H1 (cell line): ENCODE data around the gene MPLKIP. TPM values are rescaled to one million over a fixed set of nuclear protein-coding genes. Genes with fewer than 3 reads are reported as not detected.

Source experiments
- CTCF ChIA-PET: fragments of 300-600 bp; sonication (Branson Sonifier 250); formaldehyde crosslinking; loops from one replicate; lab custom pipeline; 2021; ENCODE audit not compliant: partially characterized antibody; lab: Charles Lee
- POLR2A ChIA-PET: fragments of 300-600 bp; sonication (Branson Sonifier 250); formaldehyde crosslinking; loops from one replicate; lab custom pipeline; 2021; ENCODE audit warnings: inconsistent platforms; ENCODE audit not compliant: partially characterized antibody; lab: Charles Lee
- DNase-seq, 2 experiments: peaks; one replicate each; pipeline versions ENCODE4 v3.0.0 to v3.0.0-alpha.2; 2010 to 2022; ENCODE audit warnings: low spot score in 2 of 2, low read depth in 1 of 2, mixed read lengths in 1 of 2
- FAIRE-seq: peaks from 2 replicates; lab custom pipeline; 2011; peaks lifted over from hg19 to GRCh38; lab: Jason Lieb, UNC
- H2AFZ ChIP-seq: 2 replicates; pipeline ENCODE4 v1.8.1; 2012; ENCODE audit warnings: low read length, inconsistent platforms
- H2AK5ac ChIP-seq: 2 replicates; pipeline ENCODE4 v1.6.1; 2013; ENCODE audit warnings: low read depth, low read length
- H2BK120ac ChIP-seq: replicated peaks from 2 replicates; pipeline ENCODE3; 2013; ENCODE audit warnings: low read depth, low read length, inconsistent platforms
- H2BK12ac ChIP-seq: 2 replicates; pipeline ENCODE4 v1.6.1; 2013; ENCODE audit warnings: low read depth, low read length
- H2BK15ac ChIP-seq: 2 replicates; pipeline ENCODE4 v1.6.1; 2013; ENCODE audit warnings: low read length
- H2BK20ac ChIP-seq: 2 replicates; pipeline ENCODE4 v1.6.1; 2013; ENCODE audit warnings: low read length
- H2BK5ac ChIP-seq: 2 replicates; pipeline ENCODE4 v1.6.1; 2013; ENCODE audit warnings: low read depth, low read length
- H3K14ac ChIP-seq: 2 replicates; pipeline ENCODE4 v1.6.1; 2013; ENCODE audit warnings: inconsistent platforms; ENCODE audit not compliant: insufficient read length
- H3K18ac ChIP-seq: 2 replicates; pipeline ENCODE4 v1.6.1; 2013; ENCODE audit warnings: low read length; ENCODE audit errors: extremely low read depth
- H3K23ac ChIP-seq: 2 replicates; pipeline ENCODE4 v1.6.1; 2013; ENCODE audit warnings: inconsistent platforms; ENCODE audit not compliant: insufficient read length
- H3K23me2 ChIP-seq: 2 replicates; pipeline ENCODE4 v1.6.1; 2013; ENCODE audit warnings: low read depth, low read length
- H3K27ac ChIP-seq: 2 replicates; pipeline ENCODE4 v1.6.1; 2011; ENCODE audit warnings: low read depth, low read length, inconsistent platforms
- H3K27me3 ChIP-seq, 4 experiments: replicated peaks in 1 of 4; 1 replicate in 1 of 4; 2 replicates in 3 of 4; pipeline versions ENCODE4 v1.6.1 to v1.8.1; 2011 to 2013; ENCODE audit warnings: low read length in 3 of 4, mild to moderate bottlenecking in 3 of 4, inconsistent platforms in 2 of 4, mixed read lengths in 2 of 4, moderate library complexity in 1 of 4; ENCODE audit not compliant: control insufficient read depth in 3 of 4, insufficient read depth in 3 of 4; ENCODE audit errors: extremely low read depth in 1 of 4
- H3K36me3 ChIP-seq, 4 experiments: 2 replicates each; pipeline versions ENCODE4 v1.6.1 to v1.8.1; 2011 to 2013; ENCODE audit warnings: mild to moderate bottlenecking in 4 of 4, low read length in 3 of 4, moderate library complexity in 2 of 4, control low read depth in 1 of 4, inconsistent platforms in 1 of 4; ENCODE audit not compliant: insufficient read depth in 4 of 4, control insufficient read depth in 2 of 4
- H3K4ac ChIP-seq: replicated peaks from 2 replicates; pipeline ENCODE3; 2013; ENCODE audit warnings: low read length, low read depth, mixed read lengths, inconsistent platforms; ENCODE audit not compliant: insufficient read length
- H3K4me1 ChIP-seq, 4 experiments: replicated peaks in 1 of 4; 1 replicate in 1 of 4; 2 replicates in 3 of 4; pipeline versions ENCODE4 v1.6.1 to v1.8.1; 2011 to 2013; ENCODE audit warnings: low read length in 3 of 4, inconsistent platforms in 2 of 4, mixed read lengths in 1 of 4; ENCODE audit not compliant: insufficient read depth in 4 of 4, control insufficient read depth in 3 of 4
- H3K4me2 ChIP-seq, 2 experiments: 2 replicates each; pipeline versions ENCODE4 v1.6.1 to v1.8.1; 2011 to 2013; ENCODE audit warnings: low read depth in 2 of 2, low read length in 2 of 2, control low read depth in 1 of 2, inconsistent platforms in 1 of 2, mild to moderate bottlenecking in 1 of 2; ENCODE audit not compliant: insufficient read depth in 1 of 2
- H3K4me3 ChIP-seq, 4 experiments: fragments of 200-600, 300-600 bp in 1 of 4; sonication (generic), shearing (Covaris generic), sonication (Bioruptor Twin) in 1 of 4; 2 replicates each; pipeline versions ENCODE4 v1.5.1 to v1.8.1; 2011 to 2016; ENCODE audit warnings: low read length in 4 of 4, low read depth in 3 of 4, control low read depth in 2 of 4, inconsistent platforms in 2 of 4, mild to moderate bottlenecking in 2 of 4, mixed read lengths in 1 of 4, moderate library complexity in 1 of 4; ENCODE audit not compliant: insufficient read depth in 2 of 4; ENCODE audit errors: extremely low read depth in 1 of 4
- H3K56ac ChIP-seq: replicated peaks from 2 replicates; pipeline ENCODE3; 2013; ENCODE audit warnings: low read depth, mild to moderate bottlenecking, mixed read lengths, low read length, inconsistent platforms; ENCODE audit not compliant: insufficient read length
- H3K79me1 ChIP-seq: 2 replicates; pipeline ENCODE4 v1.6.1; 2013; ENCODE audit warnings: low read depth, low read length, control low read depth
- H3K79me2 ChIP-seq, 2 experiments: 2 replicates each; pipeline versions ENCODE4 v1.6.1 to v1.8.1; 2012 to 2013; ENCODE audit warnings: low read length in 2 of 2, mild to moderate bottlenecking in 2 of 2, inconsistent platforms in 1 of 2; ENCODE audit not compliant: insufficient read depth in 2 of 2, control insufficient read depth in 1 of 2
- H3K9ac ChIP-seq, 4 experiments: replicated peaks in 1 of 4; 1 replicate in 1 of 4; 2 replicates in 3 of 4; pipeline versions ENCODE4 v1.6.1 to v1.8.1; 2011 to 2013; ENCODE audit warnings: low read depth in 3 of 4, low read length in 3 of 4, control low read depth in 2 of 4, mild to moderate bottlenecking in 2 of 4, moderate library complexity in 2 of 4, inconsistent platforms in 1 of 4; ENCODE audit errors: extremely low read depth in 1 of 4
- H3K9me3 ChIP-seq, 2 experiments: 2 replicates each; pipeline versions ENCODE4 v1.6.1 to v1.8.1; 2012 to 2013; ENCODE audit warnings: mild to moderate bottlenecking in 2 of 2, moderate library complexity in 2 of 2, control low read depth in 1 of 2, inconsistent platforms in 1 of 2, low read depth in 1 of 2, low read length in 1 of 2, mixed read lengths in 1 of 2; ENCODE audit not compliant: insufficient read depth in 2 of 2
- H4K20me1 ChIP-seq, 2 experiments: replicated peaks in 1 of 2; 2 replicates each; pipeline versions ENCODE3 to v1.8.1; 2011 to 2013; ENCODE audit warnings: inconsistent platforms in 2 of 2, low read length in 2 of 2, mild to moderate bottlenecking in 1 of 2; ENCODE audit not compliant: insufficient read depth in 2 of 2, control insufficient read depth in 1 of 2
- H4K5ac ChIP-seq: 2 replicates; pipeline ENCODE4 v1.6.1; 2013; ENCODE audit warnings: low read length, low read depth, mixed read lengths, inconsistent platforms; ENCODE audit not compliant: insufficient read length
- H4K8ac ChIP-seq: 2 replicates; pipeline ENCODE4 v1.8.0; 2013; ENCODE audit warnings: mild to moderate bottlenecking, moderate library complexity, low read length, inconsistent platforms; ENCODE audit not compliant: insufficient read depth; ENCODE audit errors: extremely low read depth
- H4K91ac ChIP-seq: replicated peaks from 2 replicates; pipeline ENCODE3; 2013; ENCODE audit warnings: low read length, mixed read lengths, inconsistent platforms; ENCODE audit not compliant: insufficient read length
- ASH2L ChIP-seq: fragments of 200-600, 300-600 bp; sonication (generic); IDR thresholded peaks from one replicate; pipeline ENCODE4 v1.7.1; 2017; ENCODE audit warnings: low read length
- ATF2 ChIP-seq: IDR thresholded peaks from 2 replicates; pipeline ENCODE4 v1.6.1; 2012; ENCODE audit warnings: low read length, inconsistent platforms
- HDAC2 ChIP-seq, 2 experiments: fragments of 300-600 bp in 1 of 2; sonication (generic) in 1 of 2; IDR thresholded peaks; 2 replicates each; pipeline ENCODE4 v1.6.1; 2011 to 2012; ENCODE audit warnings: low read depth in 2 of 2, low read length in 2 of 2, mild to moderate bottlenecking in 2 of 2, moderate library complexity in 2 of 2, borderline replicate concordance in 1 of 2, inconsistent platforms in 1 of 2
- HDAC6 ChIP-seq: IDR thresholded peaks from one replicate; pipeline ENCODE4 v1.7.1; 2012; ENCODE audit warnings: low read depth, mild to moderate bottlenecking, inconsistent platforms, low read length, moderate library complexity
- KDM1A ChIP-seq: fragments of 200-600, 300-600 bp; sonication (generic); IDR thresholded peaks from 2 replicates; pipeline ENCODE4 v1.7.1; 2016; ENCODE audit warnings: mild to moderate bottlenecking, low read length, borderline replicate concordance
- KDM5A ChIP-seq: fragments of 200-600 bp; IDR thresholded peaks from 2 replicates; pipeline ENCODE4 v1.7.1; 2012; ENCODE audit warnings: mild to moderate bottlenecking, low read length, inconsistent platforms, mixed read lengths
- MAFK ChIP-seq: IDR thresholded peaks from 2 replicates; pipeline ENCODE4 v1.6.1; 2012; ENCODE audit warnings: low read depth, mild to moderate bottlenecking, improper control_type of control experiment, low read length
- NANOG ChIP-seq: IDR thresholded peaks from 2 replicates; pipeline ENCODE4 v1.6.1; 2011; ENCODE audit warnings: low read length, low read depth, mild to moderate bottlenecking, inconsistent platforms; ENCODE audit not compliant: insufficient read depth, poor library complexity, severe bottlenecking
- RXRA ChIP-seq: IDR thresholded peaks from 2 replicates; pipeline ENCODE4 v1.6.1; 2011; ENCODE audit warnings: low read depth, mild to moderate bottlenecking, low read length, moderate library complexity; ENCODE audit not compliant: insufficient read depth
- SIX5 ChIP-seq: IDR thresholded peaks from 2 replicates; pipeline ENCODE4 v1.6.1; 2011; ENCODE audit warnings: mild to moderate bottlenecking, low read depth, low read length
- SP4 ChIP-seq: IDR thresholded peaks from 2 replicates; pipeline ENCODE4 v1.6.1; 2012; ENCODE audit warnings: low read length, inconsistent platforms
- USF2 ChIP-seq: IDR thresholded peaks from 2 replicates; pipeline ENCODE4 v1.6.1; 2011; ENCODE audit warnings: low read length, improper control_type of control experiment
- WGBS, 2 experiments: shearing (Covaris generic) in 1 of 2; methylation state at CpG; one replicate each; pipeline versions ENCODE4 v1.1.6 to v1.1.7; 2013 to 2015; ENCODE audit warnings: low lambda C conversion rate in 2 of 2, mixed read lengths in 2 of 2, inconsistent platforms in 1 of 2, low coverage in 1 of 2, missing lambda C conversion rate in 1 of 2; ENCODE audit not compliant: insufficient replicate concordance in 2 of 2, insufficient coverage in 1 of 2, insufficient read length in 1 of 2; ENCODE audit errors: extremely low coverage in 1 of 2, missing lambda C conversion rate in 1 of 2; 5-methylcytosine and 5-hydroxymethylcytosine counted together
- polyA plus RNA-seq, 7 experiments: library from polyadenylated mRNA; depleted of rRNA in 3 of 7; stranded (reverse) in 5 of 7; unstranded in 2 of 7; fragments of >200 nt in 5 of 7; fragments of 200-250 nt in 2 of 7; gene quantifications; 1 replicate in 5 of 7; 2 replicates in 1 of 7; 4 replicates in 1 of 7; pipeline versions ENCODE4 v1.2.1 to v1.2.3, GENCODE V29; 2011 to 2013; ENCODE audit warnings: missing spikeins in 2 of 7, mixed read lengths in 2 of 7
- total RNA-seq: library from RNA; stranded (reverse); fragmentation: NEBNext Ultra II Directional; extraction: Animal tissue kit (Norgen Biotek cat#: 25700); gene quantifications from 2 replicates; pipeline ENCODE4 v1.2.1, GENCODE V29; 2021

MPLKIP gene
- total and polyA plus RNA-seq, 2 of the 8 experiments (the other 6 are each of a cell fraction or from before 2014, with no cell fraction given), result 57.2 to 73.4 TPM

- H3K56ac ChIP-seq, result no peak overlapping the region
- H4K91ac ChIP-seq, result no peak overlapping the region
- H2BK120ac ChIP-seq, result no peak overlapping the region
- no peaks in the 10 kb centered on the region for H3K23me2 ChIP-seq
- no peak overlapping the region for H2AK5ac ChIP-seq
- H3K14ac ChIP-seq, result no peak overlapping the region
- 91% methylated on average over 2 of the region's 2 CpGs; no CpG with 5 or more reads in 1 of the 2 experiments for WGBS, 2 experiments
- no peaks in the 10 kb centered on the region for H3K4me1 ChIP-seq
- H3K36me3 ChIP-seq, result no peaks in the 10 kb centered on the region
- no peak overlapping the region for H3K4me3 ChIP-seq
- no peak overlapping the region for H2BK15ac ChIP-seq
- no peak overlapping the region for H3K23ac ChIP-seq
- POLR2A ChIA-PET, result no interaction called here
- H4K20me1 ChIP-seq, result no peaks in the 10 kb centered on the region
- H4K8ac ChIP-seq, result no peak overlapping the region
- CTCF ChIA-PET, result interaction anchor here (0.8 kb wide), 1 partner anchor 11 kb away, joined by 3 read pairs; no protein-coding TSS in a partner anchor
- no peak overlapping the region for H3K27ac ChIP-seq
- H3K4ac ChIP-seq, result no peak overlapping the region
- no peak overlapping the region for H2BK5ac ChIP-seq
- H4K5ac ChIP-seq, result no peak overlapping the region
- no peak overlapping the region for H3K18ac ChIP-seq
- H3K27me3 ChIP-seq, result no peaks in the 10 kb centered on the region
- DNase-seq (no peak), FAIRE-seq (no peak)
- H2BK12ac ChIP-seq, result no peak overlapping the region
- H3K4me2 ChIP-seq, result no peak overlapping the region
- H3K9ac ChIP-seq, result no peak overlapping the region
- H3K9me3 ChIP-seq, result no peaks in the 10 kb centered on the region
- H2AFZ ChIP-seq, result no peak overlapping the region
- H3K79me2 ChIP-seq, result no peaks in the 10 kb centered on the region
- no peaks in the 10 kb centered on the region for H3K79me1 ChIP-seq
- H2BK20ac ChIP-seq, result no peak overlapping the region
- TF ChIP-seq KDM1A (no peak), ASH2L (no peak), HDAC6 (no peak), ATF2 (no peak), USF2 (no peak), SIX5 (no peak), HDAC2 (IDR thresholded peaks at IDR 0.05; ENCODE audit: borderline replicate concordance in 1 of 2, low read depth in 2 of 2, low read length in 2 of 2) (no peak), NANOG (no peak), SP4 (no peak), KDM5A (no peak), MAFK (no peak), RXRA (no peak)
These were observed 28.1 kb upstream of the MPLKIP start for GRCh38 chr7:40162516-40162915.
